Vagina (tissue), 2 donors: ENCODE measurements around the gene C5orf34.

ENCODE experiments used
- CTCF ChIP-seq, 3 experiments: fragments of 450-650 bp in 2 of 3; fragments of 200-600 bp in 1 of 3; sonication (generic) in 1 of 3; IDR thresholded peaks; one replicate each; pipeline ENCODE4 v1.5.1; 2017 to 2019; ENCODE audit warnings: antibody characterized with exemption in 3 of 3, mild to moderate bottlenecking in 2 of 3, moderate library complexity in 2 of 3
- POLR2AphosphoS5 ChIP-seq, 2 donors: sonication (generic); formaldehyde crosslinking; IDR thresholded peaks; one replicate each; pipeline ENCODE4 v1.9.0; 2017; ENCODE audit warnings: antibody characterized with exemption in 2 of 2, mild to moderate bottlenecking in 2 of 2, low read depth in 1 of 2; ENCODE audit not compliant: insufficient read depth in 1 of 2

- TF ChIP-seq CTCF (IDR thresholded peaks at IDR 0.05) (no peak), POLR2AphosphoS5 (IDR thresholded peaks at IDR 0.05; ENCODE audit: insufficient read depth in 1 of 2, low read depth in 1 of 2) (no peak)
Measured at GRCh38 chr5:43560128-43560527, 45.2 kb upstream of the C5orf34 start.
